ENCODE data around the gene TMEM37.
A peak's percentile ranks its signal among the peaks of the same experiment; 100 is the strongest.

The TMEM37 gene

DNA sequence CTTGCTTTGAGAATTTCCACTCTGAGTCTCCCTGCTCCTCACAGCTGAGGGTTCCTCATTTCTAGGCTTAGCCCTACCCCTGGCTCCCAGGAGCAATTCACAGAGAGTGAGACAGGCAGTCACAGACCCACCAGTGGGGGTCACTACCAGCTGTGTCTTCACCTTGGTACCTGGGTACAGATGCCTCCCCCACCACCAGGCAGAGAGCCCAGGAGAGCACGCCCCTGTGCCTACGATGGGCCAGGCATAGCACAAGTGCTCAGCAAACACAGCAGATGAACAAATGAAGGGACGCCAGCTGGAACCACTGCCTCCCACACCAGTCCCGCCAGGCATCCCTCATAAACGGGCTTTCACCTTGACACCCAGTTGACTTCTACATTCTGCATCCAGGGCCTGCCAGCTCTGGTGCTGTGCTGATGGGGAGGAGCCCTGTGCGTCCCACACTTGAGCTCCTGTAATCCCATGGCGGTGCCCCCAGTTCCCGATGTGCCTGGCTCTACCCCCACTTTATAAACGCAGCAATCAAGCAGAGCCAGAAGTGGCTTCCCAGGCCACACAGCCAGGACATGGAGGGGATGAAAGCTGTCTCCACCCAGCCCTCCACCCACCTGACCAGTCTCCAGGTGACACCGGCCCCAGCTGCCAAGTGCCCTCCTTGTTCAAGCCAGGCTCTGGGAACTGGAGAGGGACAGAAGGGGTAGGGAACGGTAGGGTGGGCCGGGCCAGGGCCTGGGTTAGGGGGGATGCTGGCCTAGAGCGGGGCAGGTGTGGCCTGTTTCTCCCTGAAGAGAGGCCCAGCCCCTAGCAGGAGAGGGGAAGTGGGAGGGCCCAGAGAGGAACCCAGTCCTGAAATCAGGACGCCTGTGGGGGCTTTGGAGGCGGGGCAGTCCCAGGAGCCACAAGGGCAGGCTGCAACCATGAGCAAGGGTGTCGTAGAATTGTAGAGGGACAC, 50.1 kb downstream of the TMEM37 start:
- DNase-seq: no peak

DNA sequence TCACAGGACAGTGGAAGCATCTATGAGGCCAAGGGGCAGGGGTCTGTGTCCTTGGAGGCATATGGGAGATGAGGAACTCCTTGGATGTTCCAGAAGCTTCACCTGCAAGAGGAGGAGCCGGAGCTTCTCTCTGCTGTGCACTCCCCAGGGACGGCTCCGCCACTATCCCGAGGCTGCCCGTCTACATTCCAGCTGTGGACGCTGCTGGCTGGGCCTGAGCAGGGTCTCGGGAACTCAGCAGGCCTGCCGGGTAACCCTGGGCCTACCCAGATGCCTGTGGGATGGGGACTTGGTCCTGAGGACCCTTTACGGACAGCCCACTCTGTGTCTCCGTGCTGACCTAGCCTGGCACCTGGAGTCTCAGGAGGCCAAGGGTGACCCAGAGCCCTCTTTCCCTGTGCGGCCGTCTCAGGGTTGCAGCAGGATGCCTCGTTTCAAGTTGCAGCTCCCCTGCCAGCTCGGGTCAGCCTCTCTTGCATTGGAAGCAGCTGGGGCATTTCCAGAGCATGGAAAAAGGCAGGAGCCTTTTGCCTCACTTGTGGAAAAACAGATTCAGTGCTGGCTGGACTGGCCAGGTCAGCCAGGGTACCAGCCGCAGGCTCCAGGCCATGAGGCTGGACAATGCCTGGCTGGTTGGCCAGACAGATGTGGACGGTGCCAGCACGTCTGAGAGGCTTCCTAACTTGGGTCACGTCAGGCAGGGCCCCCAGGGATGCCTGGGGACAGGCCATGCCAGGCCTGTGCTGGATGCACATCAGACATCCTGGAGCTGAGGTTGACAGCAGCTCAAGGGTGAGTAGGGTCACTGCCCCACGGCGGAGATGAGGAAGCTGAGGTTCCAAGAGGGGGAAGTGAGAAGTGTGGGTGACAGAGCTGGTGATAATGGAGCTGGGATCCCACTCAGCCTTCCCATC, 51.1 kb downstream of the TMEM37 start:
- DNase-seq: no peak

DNA sequence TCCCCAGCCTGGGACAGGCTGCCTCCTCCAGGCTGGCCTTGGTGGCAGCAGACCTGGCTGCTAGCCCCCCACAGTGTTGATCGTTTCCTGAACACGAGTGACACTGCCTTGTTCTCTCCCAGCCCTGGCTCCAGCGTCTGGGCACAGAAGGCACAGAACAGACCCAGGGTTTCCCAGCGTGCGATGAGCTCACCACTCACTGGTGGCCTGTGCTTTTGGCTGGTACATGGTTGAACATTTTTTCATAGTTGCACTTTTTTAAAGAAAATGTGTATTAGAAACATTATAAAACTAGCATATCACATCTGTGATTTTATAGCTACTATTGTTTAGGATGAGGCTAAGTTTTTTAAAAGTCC, 51.7 kb downstream of the TMEM37 start:
- no peak for DNase-seq

DNA sequence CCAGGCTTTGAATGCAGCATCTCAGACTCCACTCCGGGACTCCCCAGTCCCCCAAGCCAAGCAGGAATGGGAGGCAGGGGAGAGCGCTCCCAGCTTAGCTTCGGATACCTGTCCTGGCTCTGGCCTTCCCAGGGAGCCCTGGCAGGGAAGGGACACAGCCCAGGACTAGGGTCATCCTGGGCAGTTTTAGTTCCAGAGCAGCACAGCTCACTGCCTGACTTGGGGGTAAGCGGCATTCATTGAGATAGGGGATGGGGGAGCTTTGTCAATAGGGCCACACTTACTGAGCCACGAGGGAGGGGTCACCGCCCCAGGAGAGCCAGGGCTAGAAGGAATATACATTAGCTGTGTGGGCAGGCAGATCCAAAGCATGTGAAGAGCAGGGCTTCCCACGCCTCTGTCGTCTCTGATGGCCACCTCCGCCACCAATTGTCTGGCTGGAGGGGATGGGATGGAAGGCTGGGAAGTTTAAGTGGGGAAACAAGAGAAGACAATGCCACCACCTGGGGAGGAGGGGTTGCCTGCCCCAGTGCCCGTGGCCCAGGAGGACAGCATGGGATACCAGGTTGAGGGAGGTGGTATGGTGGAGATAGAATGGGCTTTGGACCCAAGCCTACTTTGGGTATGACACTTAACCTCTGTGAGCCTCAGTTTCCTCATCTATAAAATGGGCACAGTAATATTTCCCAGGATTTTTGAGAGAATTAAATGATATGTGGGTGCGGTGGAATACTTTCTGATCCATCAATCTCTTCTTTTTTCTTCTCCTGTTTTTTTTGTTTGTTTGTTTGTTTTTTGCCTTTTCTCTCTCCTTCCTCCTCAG, 52.5 kb downstream of the TMEM37 start:
- no peak for DNase-seq

DNA sequence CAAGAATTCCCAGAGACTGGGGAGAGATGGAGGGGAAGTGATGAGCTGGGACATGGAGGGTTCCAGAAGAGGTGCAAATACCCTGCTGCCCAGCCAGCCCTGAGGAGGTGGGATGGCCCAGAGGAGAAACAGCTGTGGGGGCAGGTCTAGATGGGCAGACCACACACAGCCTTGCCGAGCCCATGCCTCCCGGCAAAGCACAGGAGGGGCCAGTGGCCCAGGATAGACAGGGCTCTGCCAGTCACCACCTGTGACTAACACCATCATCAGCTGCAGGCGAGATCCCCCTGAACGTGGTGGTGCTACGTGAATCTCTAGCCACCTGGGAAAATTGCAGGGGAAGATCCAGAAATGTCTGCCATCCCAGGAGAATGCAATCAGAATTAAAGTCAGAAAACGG, 53.2 kb downstream of the TMEM37 start:
- DNase-seq: no peak

DNA sequence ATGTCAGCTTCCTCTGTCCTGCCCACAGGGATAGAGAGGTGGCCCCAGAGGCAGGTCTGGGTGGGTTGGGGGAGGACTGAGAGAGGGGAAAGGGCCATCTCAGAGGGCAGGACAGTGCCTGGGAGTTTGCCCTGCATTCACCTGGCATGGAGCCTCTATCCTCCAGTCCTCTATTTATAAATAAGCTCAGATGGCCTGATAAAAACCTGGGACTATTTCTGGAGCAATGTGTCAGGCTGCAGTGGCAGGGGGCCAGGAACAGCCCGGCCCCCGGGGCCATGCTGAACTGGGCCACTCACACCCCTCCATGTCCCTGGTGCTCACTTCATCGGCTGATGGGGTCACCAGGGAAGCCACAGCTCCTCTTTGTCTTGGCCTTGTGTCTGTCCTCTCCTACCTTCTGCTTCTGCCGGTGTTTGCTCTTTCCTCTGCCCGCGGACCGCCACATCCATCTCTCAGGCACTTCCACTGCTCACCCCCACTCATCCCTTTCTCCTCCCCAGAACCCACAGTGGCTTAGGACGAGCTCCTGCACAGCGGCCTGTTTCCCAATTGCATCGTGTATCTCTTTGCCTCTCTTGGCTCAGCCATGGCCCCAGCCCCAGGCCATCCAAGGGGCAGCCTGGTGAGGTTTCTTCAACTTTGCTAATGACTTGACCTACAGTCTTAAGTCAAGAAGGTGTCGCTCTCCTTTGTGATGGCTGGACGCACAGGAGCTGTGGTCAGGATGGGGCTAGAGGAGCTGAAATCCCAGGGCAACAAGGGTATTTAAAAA, 53.9 kb downstream of the TMEM37 start:
- DNase-seq: no peak

DNA sequence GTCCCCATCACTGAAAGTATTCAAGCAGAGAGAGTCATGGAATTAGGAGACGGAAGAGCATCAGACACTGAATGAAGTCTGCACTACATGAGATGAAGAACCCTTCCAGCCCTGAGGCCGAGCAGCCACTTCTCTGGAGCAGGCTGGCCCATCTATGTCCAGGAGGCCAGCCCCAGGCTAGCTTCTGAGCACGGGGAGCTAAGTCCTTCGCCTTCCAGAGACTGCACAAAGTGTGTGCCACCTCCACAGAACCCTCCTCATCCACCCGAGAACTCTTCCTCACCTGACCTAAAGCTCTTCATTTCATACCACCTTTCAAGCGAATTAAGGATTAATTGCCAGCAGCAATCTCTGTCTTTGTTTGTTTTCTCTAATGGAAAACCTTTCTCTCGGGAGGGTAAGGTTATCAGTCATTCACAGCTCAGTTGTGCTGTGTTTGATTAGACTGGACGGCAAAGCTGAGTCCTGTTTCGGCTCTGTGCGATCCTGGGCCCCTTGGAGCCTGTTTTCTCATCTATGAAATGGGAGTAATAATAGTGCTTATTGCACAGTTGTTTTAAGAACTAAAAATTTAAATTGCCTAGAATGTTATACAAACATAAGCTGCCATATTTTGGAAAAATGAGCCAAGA, 54.7 kb downstream of the TMEM37 start:
- DNase-seq: no peak

DNA sequence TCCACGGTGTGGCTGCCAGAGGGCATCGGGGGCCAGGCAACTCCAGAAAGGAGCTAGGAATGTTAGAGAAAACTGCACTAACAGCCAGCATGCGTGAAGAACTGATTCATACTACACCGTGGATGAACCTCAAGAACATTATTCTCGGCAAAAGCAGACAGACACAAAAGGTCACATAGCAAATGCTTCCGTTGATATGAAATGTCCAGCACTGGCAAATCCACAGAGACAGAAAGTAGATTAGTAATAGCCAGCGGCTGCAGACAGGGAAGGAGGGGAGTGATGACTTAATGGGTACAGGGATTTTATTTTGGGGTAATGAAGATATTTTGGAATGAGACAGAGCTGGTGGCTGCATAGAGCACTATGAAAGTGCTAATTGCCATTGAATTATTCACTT, 55.2 kb downstream of the TMEM37 start:
- DNase-seq: peak; percentile 5

DNA sequence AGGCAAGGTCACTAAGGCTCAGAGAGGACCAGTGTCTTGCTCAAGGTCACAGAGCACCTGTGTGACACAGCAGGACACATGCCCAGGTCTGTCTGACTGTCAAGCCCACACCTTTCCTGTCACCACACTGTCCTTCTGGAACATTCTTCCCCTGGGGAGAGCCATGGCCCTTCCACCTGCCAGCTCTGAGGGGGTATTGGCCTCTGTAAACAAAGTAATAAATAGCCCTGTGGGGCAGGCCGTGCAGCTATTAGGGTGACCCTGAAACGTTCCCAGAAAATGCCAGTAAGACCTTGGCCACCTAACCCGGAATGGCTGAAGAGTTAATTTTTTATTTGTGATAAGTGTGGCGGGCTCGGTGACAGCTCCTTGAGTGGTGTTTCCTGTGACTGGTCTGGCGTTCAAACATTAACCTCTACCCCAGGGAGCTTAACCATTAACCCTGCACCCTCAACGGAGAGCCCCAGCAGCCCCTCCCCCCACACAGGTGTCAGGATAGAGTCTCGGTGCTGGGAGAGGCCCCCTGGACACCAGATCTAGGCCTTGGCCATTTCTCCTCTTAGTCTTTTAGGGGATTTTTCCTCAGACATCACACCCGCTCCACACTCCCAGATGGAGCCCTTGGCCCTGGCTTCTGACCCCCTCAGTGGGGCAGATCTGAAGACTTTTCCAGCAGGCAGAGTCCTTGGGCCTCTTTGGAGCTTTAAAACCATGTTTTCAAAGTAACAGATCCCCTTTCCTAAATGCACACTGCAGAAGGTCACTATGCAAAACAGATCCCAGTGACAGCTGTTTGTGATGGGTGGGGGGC, 56.0 kb downstream of the TMEM37 start:
- no peak for DNase-seq
